ENCODE measurements around the gene JADE2. TPM values are rescaled to one million over a fixed set of nuclear protein-coding genes. Genes with fewer than 3 reads are reported as not detected.

JADE2 gene
- total and polyA plus RNA-seq, 2 of the 8 experiments (the other 6 are each of a cell fraction or from before 2014, with no cell fraction given): 19.2 to 55.8 TPM

DNA sequence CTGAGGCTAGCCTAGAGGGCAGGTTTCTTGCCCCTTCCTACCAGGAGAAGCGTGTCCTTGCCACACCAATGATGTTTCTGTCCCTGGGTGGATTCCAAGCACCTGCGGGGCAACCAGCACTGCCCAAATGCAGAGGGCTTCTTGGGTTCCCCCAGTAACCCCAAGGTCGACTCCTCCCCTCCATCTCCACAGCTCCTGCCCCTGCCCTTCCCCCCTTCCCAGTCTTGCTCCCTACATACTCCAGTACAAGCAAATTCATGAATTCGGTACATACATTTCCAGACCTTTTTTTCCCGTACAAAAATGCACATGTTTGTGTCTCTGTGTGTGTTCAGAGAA lies 12.8 kb upstream of the JADE2 start (continued):
- TF ChIP-seq CHD7 (IDR thresholded peaks at IDR 0.05; ENCODE audit: insufficient replicate concordance, low read length) (no peak), KDM5A (IDR thresholded peaks at IDR 0.05; ENCODE audit: low read length) (no peak), SP2 (IDR thresholded peaks at IDR 0.05; ENCODE audit: low read length) (no peak), RXRA (IDR thresholded peaks at IDR 0.05; ENCODE audit: insufficient read depth, low read depth, low read length) (no peak), BACH1 (IDR thresholded peaks at IDR 0.05; ENCODE audit: low read length) (no peak), TAF1 (IDR thresholded peaks at IDR 0.05; ENCODE audit: low read depth, low read length) (no peak), RBBP5 (IDR thresholded peaks at IDR 0.05; ENCODE audit: borderline replicate concordance, low read depth, low read length) (no peak), NRF1 (IDR thresholded peaks at IDR 0.05; ENCODE audit: low read depth, low read length) (no peak), CHD2 (IDR thresholded peaks at IDR 0.05; ENCODE audit: low read length) (no peak), SP4 (IDR thresholded peaks at IDR 0.05; ENCODE audit: low read length) (no peak), KDM1A (IDR thresholded peaks at IDR 0.05; ENCODE audit: borderline replicate concordance, low read length) (no peak), ATF3 (IDR thresholded peaks at IDR 0.05; ENCODE audit: insufficient read depth, low read depth, low read length) (no peak), ASH2L (IDR thresholded peaks at IDR 0.05; ENCODE audit: low read length) (no peak)

Measured in H1 (cell line).